Naive thymus-derived CD4-positive, alpha-beta T cell (primary cell): ENCODE measurements around the gene CLTCL1. TPM values are rescaled to one million over a fixed set of nuclear protein-coding genes. Genes with fewer than 3 reads are reported as not detected.

ENCODE experiments used
- ATAC-seq: fragments of 150-1000 bp; cut with Tn5 transposase; 2 replicates; pipeline ENCODE4 v1.10.0; 2021; ENCODE audit warnings: mild to moderate bottlenecking, moderate library complexity
- CTCF ChIA-PET: fragments of 350-600 bp; sonication (Branson Sonifier 250); formaldehyde crosslinking; loops from one replicate; lab custom pipeline; 2021; ENCODE audit warnings: antibody characterized with exemption; lab: Charles Lee
- POLR2A ChIA-PET: fragments of 350-600 bp; sonication (Branson Sonifier 250); formaldehyde crosslinking; loops from one replicate; lab custom pipeline; 2021; ENCODE audit warnings: antibody characterized with exemption, inconsistent platforms; lab: Charles Lee
- DNase-seq, 9 donors: peaks; one replicate each; pipeline versions ENCODE4 v3.0.0 to v3.0.0-alpha.2; 2020 to 2022; ENCODE audit warnings: mixed read lengths in 1 of 9
- H3K27ac ChIP-seq: one replicate; pipeline ENCODE4 v1.7.0; 2013; ENCODE audit warnings: mild to moderate bottlenecking, low read depth, low read length, moderate library complexity
- H3K27me3 ChIP-seq, 2 donors: one replicate each; pipeline ENCODE4 v1.7.0; 2013; ENCODE audit warnings: low read length in 2 of 2, mild to moderate bottlenecking in 2 of 2, moderate library complexity in 2 of 2; ENCODE audit not compliant: control insufficient read depth in 2 of 2, insufficient read depth in 2 of 2
- H3K36me3 ChIP-seq, 3 experiments: 1 replicate in 2 of 3; 2 replicates in 1 of 3; pipeline ENCODE4 v1.7.0; 2013; ENCODE audit warnings: low read length in 3 of 3, mild to moderate bottlenecking in 3 of 3, moderate library complexity in 1 of 3; ENCODE audit not compliant: insufficient read depth in 3 of 3, control insufficient read depth in 2 of 3
- H3K4me1 ChIP-seq, 2 donors: one replicate each; pipeline ENCODE4 v1.7.0; 2013; ENCODE audit warnings: low read length in 2 of 2, mild to moderate bottlenecking in 2 of 2, moderate library complexity in 1 of 2; ENCODE audit not compliant: control insufficient read depth in 2 of 2, insufficient read depth in 2 of 2
- H3K4me3 ChIP-seq: 2 replicates; pipeline ENCODE4 v1.7.0; 2013; ENCODE audit warnings: mild to moderate bottlenecking, low read length
- H3K9me3 ChIP-seq, 3 experiments: 1 replicate in 2 of 3; 2 replicates in 1 of 3; pipeline ENCODE4 v1.7.0; 2013; ENCODE audit warnings: low read length in 3 of 3; ENCODE audit not compliant: control insufficient read depth in 2 of 3
- H3K27ac Mint-ChIP-seq, 9 donors: one replicate each; pipeline ENCODE4 v1.8.0; 2020 to 2022; ENCODE audit warnings: mixed read lengths in 9 of 9, mild to moderate bottlenecking in 8 of 9, moderate library complexity in 5 of 9, inconsistent platforms in 2 of 9
- H3K27me3 Mint-ChIP-seq, 5 donors: one replicate each; pipeline ENCODE4 v1.8.0; 2021 to 2022; ENCODE audit warnings: mixed read lengths in 5 of 5, mild to moderate bottlenecking in 1 of 5
- H3K36me3 Mint-ChIP-seq, 5 donors: one replicate each; pipeline ENCODE4 v1.8.0; 2020 to 2022; ENCODE audit warnings: mixed read lengths in 5 of 5, mild to moderate bottlenecking in 3 of 5, inconsistent platforms in 1 of 5
- H3K4me1 Mint-ChIP-seq, 7 donors: one replicate each; pipeline ENCODE4 v1.8.0; 2020 to 2022; ENCODE audit warnings: mixed read lengths in 7 of 7, mild to moderate bottlenecking in 3 of 7, inconsistent platforms in 1 of 7
- H3K4me3 Mint-ChIP-seq, 10 donors: one replicate each; pipeline ENCODE4 v1.8.0; 2020 to 2022; ENCODE audit warnings: mild to moderate bottlenecking in 10 of 10, mixed read lengths in 10 of 10, moderate library complexity in 6 of 10, inconsistent platforms in 2 of 10
- H3K9me3 Mint-ChIP-seq, 11 donors: one replicate each; pipeline ENCODE4 v1.8.0; 2020 to 2022; ENCODE audit warnings: mixed read lengths in 11 of 11, mild to moderate bottlenecking in 4 of 11, inconsistent platforms in 1 of 11, moderate library complexity in 1 of 11
- intact Hi-C, 2 donors: fragments of 100-400 bp; cut with micrococcal nuclease; formaldehyde crosslinking; loops; one replicate each; pipeline ENCODE4 v1.15.1; 2023
- polyA plus RNA-seq, 2 donors: library from polyadenylated mRNA; unstranded; fragments of 300-500 nt; fragmentation: Illumina TruSeq; gene quantifications; one replicate each; pipeline ENCODE4 v1.2.3, GENCODE V29; 2021
- total RNA-seq, 6 experiments: library from RNA in 5 of 6; stranded (reverse) in 5 of 6; gene quantifications; 1 replicate in 5 of 6; 2 replicates in 1 of 6; pipeline ENCODE4 v1.2.3 and lab custom pipeline; 2021 to 2026

Gene CLTCL1
- 1 to 10 TPM in 3 of 5 experiments, under 1 TPM in 2; 0.22 to 3.1 (median 1.4) TPM for total RNA-seq
- polyA plus RNA-seq, result 1 to 10 TPM in 1 of 2 donors, under 1 TPM in 1; 0.95 to 1.2 TPM
- total RNA-seq (lab: John Stamatoyannopoulos, UW), result 1.2 reads per million

DNA sequence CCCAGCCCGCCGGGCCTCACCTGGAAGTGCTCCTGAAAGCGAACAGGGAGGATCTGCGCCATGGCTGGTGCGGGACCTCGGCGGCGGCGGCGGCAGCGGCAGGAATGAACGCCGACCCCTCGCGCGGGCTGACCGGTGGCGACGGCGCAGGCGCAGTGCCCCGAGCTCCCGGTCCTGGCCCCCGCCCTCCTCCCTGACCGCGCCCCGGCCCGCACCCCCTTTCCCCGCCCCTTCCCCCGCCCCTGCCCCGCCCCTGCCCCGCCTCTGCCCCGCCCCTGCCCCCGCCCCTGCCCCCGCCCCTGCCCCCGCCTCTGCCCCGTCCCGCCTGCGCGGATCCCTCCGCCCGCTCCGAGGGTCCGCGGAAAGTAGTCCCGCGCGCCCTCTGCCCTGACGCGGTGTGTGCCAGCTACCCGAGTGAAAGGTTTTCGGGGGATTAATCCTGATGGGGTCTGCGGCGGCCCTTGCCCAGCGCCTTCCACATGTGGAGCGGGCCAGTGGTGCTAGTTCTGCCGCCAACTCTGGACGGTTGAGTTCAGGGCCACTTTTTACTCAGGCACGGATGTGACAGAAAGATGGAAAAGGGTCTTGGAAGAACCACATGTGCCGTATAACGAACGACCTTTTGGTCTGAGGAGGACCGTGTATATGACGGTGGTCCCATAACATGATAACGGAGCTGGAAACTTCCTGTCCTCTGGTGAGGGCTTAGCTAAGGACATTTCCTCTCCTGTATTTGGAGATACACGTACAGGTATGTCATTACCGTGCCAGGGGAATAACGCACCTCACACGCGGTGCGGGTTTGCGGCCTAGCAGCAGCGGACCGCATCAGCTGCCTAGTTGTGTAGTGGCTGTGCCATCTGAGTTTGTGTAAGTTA, at the start of gene CLTCL1:
Gene CLTCL1 (minus strand): TSS at position 140 of the 878 bp plus-strand sequence. CDS start 78 bp downstream, at position 62.
- Mint-ChIP-seq H3K27me3 (peaks cover 5 to 55% (median 23%) of the 10 kb centered on the region in 5 donors), H3K4me1 (peaks cover 13 to 33% (median 25%) of the 10 kb centered on the region in 7 donors), H3K27ac (peak within 1 kb of the TSS; percentile 64 to 93 (median 85)), H3K4me3 (peak within 1 kb of the TSS; percentile 76 to 93 (median 92)), H3K9me3 (no peaks in the 10 kb centered on the region), H3K36me3 (no peaks in the 10 kb centered on the region)
- Histone ChIP-seq H3K27me3 (no peaks in the 10 kb centered on the region), H3K4me1 (peaks cover 6 to 8% of the 10 kb centered on the region in 2 donors), H3K27ac (peak within 1 kb of the TSS; percentile 76), H3K36me3 (no peaks in the 10 kb centered on the region), H3K9me3 (no peaks in the 10 kb centered on the region), H3K4me3 (peak within 1 kb of the TSS; percentile 82)
- POLR2A ChIA-PET, result interaction anchor here (0.6 to 1.7 kb wide), 3 partner anchors 11 to 181 kb away, joined by 4 to 8 read pairs (median 6); partner anchors contain the start of gene DGCR2
- peak; percentile 90 for ATAC-seq
- CTCF ChIA-PET, result interaction anchor here (0.7 kb wide), 2 partner anchors 11 to 13 kb away, joined by 3 read pairs; no protein-coding TSS in a partner anchor
- intact Hi-C loops, result loop anchor here (1.0 to 10.0 kb wide), 9 partner anchors 113 to 309 kb away; partner anchors contain the start of genes DGCR2 (in 2 of the 2), CDC45 (in 1 of the 2), ESS2 (in 1 of the 2) and MRPL40 (in 1 of the 2)
- DNase-seq, result peak; percentile 38 to 81 (median 67)

- Histone ChIP-seq H3K9me3 (peaks cover 0 to 47% (median 0%) of the 10 kb centered on the region in 3 experiments), H3K36me3 (peaks cover 0 to 68% (median 8%) of the 10 kb centered on the region in 3 experiments), H3K4me3 (no peak overlapping the region), H3K27ac (no peak overlapping the region), H3K4me1 (no peaks in the 10 kb centered on the region), H3K27me3 (no peaks in the 10 kb centered on the region)
- no peaks in the 10 kb centered on the region for H3K27me3 Mint-ChIP-seq
- H3K27ac Mint-ChIP-seq, result no peak overlapping the region
- H3K4me1 Mint-ChIP-seq, result no peaks in the 10 kb centered on the region
- intact Hi-C loops, result no loop called here
- H3K36me3 Mint-ChIP-seq, result peaks cover 46 to 88% (median 86%) of the 10 kb centered on the region in 5 donors
- no peak overlapping the region for H3K4me3 Mint-ChIP-seq
- ChIA-PET CTCF (no interaction called here), POLR2A (interaction anchor here (0.7 kb wide), 1 partner anchor 75 kb away, joined by 3 read pairs; no protein-coding TSS in a partner anchor)
- H3K9me3 Mint-ChIP-seq, result peaks cover 12 to 93% (median 59%) of the 10 kb centered on the region in 11 donors
- ATAC-seq, result no peak
- DNase-seq, result no peak
Observed at GRCh38 chr22:19337137-19337536, 45.6 kb upstream of the CLTCL1 start.

GRCh38 chr22:19336133-19337075, 44.9 kb upstream of the CLTCL1 start:
- H3K27ac ChIP-seq, result no peak overlapping the region
- H3K36me3 ChIP-seq, result peaks cover 0 to 72% (median 12%) of the 10 kb centered on the region in 3 experiments
- H3K4me3 ChIP-seq, result no peak overlapping the region
- Mint-ChIP-seq H3K4me3 (no peak overlapping the region), H3K9me3 (peaks cover 7 to 93% (median 58%) of the 10 kb centered on the region in 11 donors), H3K27me3 (no peaks in the 10 kb centered on the region), H3K36me3 (peaks cover 44 to 88% (median 86%) of the 10 kb centered on the region in 5 donors), H3K4me1 (no peaks in the 10 kb centered on the region), H3K27ac (peak overlapping the region in 1 of 9 donors; percentile 9)
- intact Hi-C loops, result no loop called here
- H3K27me3 ChIP-seq, result no peaks in the 10 kb centered on the region
- CTCF ChIA-PET, result no interaction called here
- ATAC-seq, result no peak
- H3K9me3 ChIP-seq, result peaks cover 0 to 48% (median 0%) of the 10 kb centered on the region in 3 experiments
- POLR2A ChIA-PET, result interaction anchor here (0.7 kb wide), 1 partner anchor 76 kb away, joined by 3 read pairs; no protein-coding TSS in a partner anchor
- H3K4me1 ChIP-seq, result no peaks in the 10 kb centered on the region
- no peak for DNase-seq

- POLR2A ChIA-PET, result no interaction called here
- ATAC-seq, result no peak
Observed at GRCh38 chr22:19331975-19332374, 40.5 kb upstream of the CLTCL1 start.

DNA sequence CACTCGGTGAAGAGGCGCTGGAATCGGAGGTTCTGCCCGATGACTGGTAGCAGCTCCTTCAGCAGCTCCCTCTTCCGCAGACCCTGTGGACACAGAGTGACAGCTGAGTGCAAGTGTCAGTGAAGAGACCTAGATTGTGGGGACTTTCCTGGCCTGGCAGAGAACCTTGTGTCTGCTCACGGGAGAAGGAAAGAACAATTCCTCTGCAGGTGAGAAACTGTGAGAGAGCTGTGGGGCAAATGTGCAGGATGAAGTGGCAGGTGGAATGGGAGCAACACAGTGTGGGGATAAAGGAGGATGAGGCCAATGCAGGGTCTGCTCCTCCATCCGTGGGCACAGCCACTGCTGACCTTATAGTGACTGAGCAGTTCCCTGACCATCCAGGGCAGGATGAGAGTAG, 40.0 kb upstream of the CLTCL1 start:
- H3K4me1 Mint-ChIP-seq, result no peaks in the 10 kb centered on the region

More at GRCh38 chr22:19331975-19332374, 40.5 kb upstream of the CLTCL1 start:
- H3K9me3 Mint-ChIP-seq, result peaks cover 3 to 75% (median 39%) of the 10 kb centered on the region in 11 donors
- Histone ChIP-seq H3K9me3 (peaks cover 0 to 40% (median 0%) of the 10 kb centered on the region in 3 experiments), H3K27me3 (no peaks in the 10 kb centered on the region), H3K4me3 (no peak overlapping the region), H3K36me3 (peaks cover 0 to 57% (median 28%) of the 10 kb centered on the region in 3 experiments), H3K4me1 (no peaks in the 10 kb centered on the region), H3K27ac (no peak overlapping the region)
- H3K27ac Mint-ChIP-seq, result no peak overlapping the region
- CTCF ChIA-PET, result no interaction called here
- H3K27me3 Mint-ChIP-seq, result no peaks in the 10 kb centered on the region
- H3K4me1 Mint-ChIP-seq, result no peaks in the 10 kb centered on the region
- H3K36me3 Mint-ChIP-seq, result peaks cover 36 to 80% (median 75%) of the 10 kb centered on the region in 5 donors
- intact Hi-C loops, result no loop called here
- DNase-seq, result no peak
- H3K4me3 Mint-ChIP-seq, result no peak overlapping the region

More for the DNA sequence above, 40.0 kb upstream of the CLTCL1 start:
- CTCF ChIA-PET, result no interaction called here
- no peak overlapping the region for H3K27ac ChIP-seq
- Mint-ChIP-seq H3K4me3 (no peak overlapping the region), H3K9me3 (peaks cover 3 to 73% (median 38%) of the 10 kb centered on the region in 11 donors), H3K27ac (no peak overlapping the region), H3K36me3 (peaks cover 36 to 75% (median 70%) of the 10 kb centered on the region in 5 donors), H3K27me3 (no peaks in the 10 kb centered on the region)
- H3K4me1 ChIP-seq, result no peaks in the 10 kb centered on the region
- DNase-seq (no peak), ATAC-seq (no peak)
- H3K4me3 ChIP-seq, result no peak overlapping the region
- intact Hi-C loops, result no loop called here
- H3K36me3 ChIP-seq, result peaks cover 0 to 53% (median 23%) of the 10 kb centered on the region in 3 experiments
- POLR2A ChIA-PET, result no interaction called here
- peaks cover 0 to 35% (median 0%) of the 10 kb centered on the region in 3 experiments for H3K9me3 ChIP-seq
- no peaks in the 10 kb centered on the region for H3K27me3 ChIP-seq
